ENCODE data around the gene EVPL. TPM values are rescaled to one million over a fixed set of nuclear protein-coding genes. Genes with fewer than 3 reads are reported as not detected.

The EVPL gene
- total and polyA plus RNA-seq, 12 donors: 0.04 to 0.31 (median 0.05) TPM; not detected in 6

- 96% methylated on average over 5 of the region's 5 CpGs for WGBS, 2 donors
- Histone ChIP-seq H3K27ac (no peak overlapping the region), H3K36me3 (peaks cover 0 to 5% (median 0%) of the 10 kb centered on the region in 9 donors), H3K27me3 (no peaks in the 10 kb centered on the region), H3K9me3 (no peaks in the 10 kb centered on the region), H3K4me3 (no peak overlapping the region), H3K4me1 (peaks cover 0 to 17% (median 7%) of the 10 kb centered on the region in 9 donors)
- DNase-seq (no peak), ATAC-seq (no peak)
- TF ChIP-seq CTCF (IDR thresholded peaks at IDR 0.05): no peak
- intact Hi-C loops (cut with DNase I): no loop called here
These were observed 5.6 kb upstream of the EVPL start for GRCh38 chr17:76032780-76033108.

DNA sequence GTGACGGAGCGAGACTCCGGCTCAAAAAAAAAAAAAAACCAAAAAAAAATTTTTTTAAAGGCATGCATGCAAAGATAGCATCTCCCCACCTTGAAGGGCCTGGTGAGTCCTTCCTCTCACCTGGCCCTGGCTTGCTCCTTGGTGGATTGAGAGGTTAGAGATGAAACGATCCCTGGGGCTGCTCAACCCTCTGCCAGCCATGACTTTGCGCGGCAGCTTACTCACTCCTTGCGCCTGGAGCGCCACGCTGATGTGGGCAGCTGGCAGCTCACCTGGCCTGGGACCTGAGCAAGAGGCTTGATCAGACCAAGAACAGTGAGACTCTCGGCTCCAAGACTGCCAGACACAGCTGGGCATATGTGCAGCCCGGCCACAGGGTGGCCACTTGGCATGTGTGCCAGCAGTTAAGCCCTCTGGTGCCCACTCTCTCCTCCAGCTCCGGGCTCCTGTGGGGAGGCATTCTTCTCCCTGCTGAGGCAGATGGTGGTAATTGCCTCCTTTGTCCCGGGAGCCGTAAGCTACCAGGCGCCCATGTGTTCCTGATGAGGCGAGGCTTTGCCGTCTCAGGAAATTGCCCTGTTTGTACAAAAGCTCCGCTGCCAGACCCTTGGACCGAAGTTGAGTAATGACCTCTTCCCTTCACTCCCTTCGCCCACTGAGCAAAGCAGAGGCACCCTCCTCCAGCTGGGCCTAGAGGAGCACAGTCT, 5.1 kb upstream of the EVPL start:
- H3K4me1 ChIP-seq: peaks cover 0 to 17% (median 7%) of the 10 kb centered on the region in 9 donors
- WGBS, 2 donors: 89 to 90% methylated on average over 20 of the region's 20 CpGs
- no peaks in the 10 kb centered on the region for H3K27me3 ChIP-seq
- no peak overlapping the region for H3K27ac ChIP-seq
- ATAC-seq: no peak
- DNase-seq: no peak
- H3K9me3 ChIP-seq: no peaks in the 10 kb centered on the region
- H3K4me3 ChIP-seq: no peak overlapping the region
- intact Hi-C loops (cut with DNase I): no loop called here
- peaks cover 0 to under 1% (median 0%) of the 10 kb centered on the region in 9 donors for H3K36me3 ChIP-seq
- TF ChIP-seq CTCF (IDR thresholded peaks at IDR 0.05): no peak

DNA sequence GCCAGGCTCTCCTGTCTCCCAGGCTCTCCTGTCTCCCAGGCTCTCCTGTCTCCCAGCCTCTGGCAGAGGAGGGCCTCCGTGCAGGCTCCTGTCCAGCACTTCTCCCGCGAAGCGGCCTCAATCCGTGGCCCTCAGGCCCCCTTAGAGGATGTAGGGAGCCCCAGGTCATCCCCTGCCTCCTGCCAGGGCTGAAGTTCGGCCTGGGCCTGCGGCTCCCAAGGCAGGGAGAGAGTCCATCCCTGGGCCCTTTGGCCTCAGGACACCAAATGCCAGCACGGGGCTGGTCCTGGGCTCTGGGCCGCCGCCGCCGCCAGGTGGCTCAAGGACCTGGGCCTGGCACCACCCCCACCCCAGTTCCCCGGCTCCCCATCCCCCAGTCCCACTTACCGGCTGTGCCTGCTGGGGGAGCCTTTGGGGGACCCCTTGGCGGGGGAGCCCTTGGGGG, 370 bp downstream of the EVPL start:
- Histone ChIP-seq H3K27me3 (no peaks in the 10 kb centered on the region), H3K27ac (no peak overlapping the region), H3K9me3 (no peaks in the 10 kb centered on the region), H3K4me3 (no peak overlapping the region), H3K4me1 (peaks cover 0 to 11% (median 6%) of the 10 kb centered on the region in 9 donors), H3K36me3 (no peaks in the 10 kb centered on the region)
- ATAC-seq (peak in 1 of 8 donors; percentile 29), DNase-seq (no peak)
- 79 to 85% methylated on average over 15 of the region's 15 CpGs for WGBS, 2 donors
- intact Hi-C loops (cut with DNase I): no loop called here
- no peak for TF ChIP-seq CTCF (IDR thresholded peaks at IDR 0.05)

DNA sequence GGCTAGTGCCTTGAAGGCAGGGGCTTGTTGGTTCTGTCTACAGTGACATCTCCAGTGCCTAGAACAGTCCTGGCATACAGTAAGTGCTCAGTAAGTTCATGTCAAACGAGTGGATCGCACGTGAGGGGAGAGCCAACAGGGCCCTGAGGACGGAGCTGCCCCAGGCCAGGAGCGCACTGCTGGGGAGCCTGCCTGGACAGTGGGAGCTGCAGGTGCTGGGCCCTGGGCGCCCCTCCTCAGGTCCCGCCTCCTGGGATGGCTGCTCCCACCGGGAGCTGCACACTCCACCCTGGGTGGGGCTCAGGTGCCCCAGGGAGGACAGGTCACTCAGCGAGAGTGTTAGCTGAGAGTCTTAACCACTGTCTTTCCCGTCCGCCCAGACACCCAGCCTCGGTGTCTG, 1.8 kb downstream of the EVPL start:
- Histone ChIP-seq H3K27ac (no peak overlapping the region), H3K4me3 (no peak overlapping the region), H3K27me3 (peaks cover 0 to 6% (median 0%) of the 10 kb centered on the region in 7 donors), H3K36me3 (no peaks in the 10 kb centered on the region), H3K4me1 (peaks cover 0 to 11% (median 6%) of the 10 kb centered on the region in 9 donors), H3K9me3 (no peaks in the 10 kb centered on the region)
- no peak for DNase-seq
- ATAC-seq: no peak
- TF ChIP-seq CTCF (IDR thresholded peaks at IDR 0.05): no peak
- WGBS, 2 donors: 89 to 92% methylated on average over 12 of the region's 12 CpGs
- intact Hi-C loops (cut with DNase I): no loop called here

Data from heart right ventricle (tissue), 16 donors.